ENCODE results near the gene C16orf95.
A peak's percentile ranks its signal among the peaks of the same experiment; 100 is the strongest.
"Not testable (repeated sequence)": the region's sequence is repeated elsewhere in the genome, so short reads cannot be mapped to it uniquely, and the experiment has no call there.

The C16orf95 gene

DNA sequence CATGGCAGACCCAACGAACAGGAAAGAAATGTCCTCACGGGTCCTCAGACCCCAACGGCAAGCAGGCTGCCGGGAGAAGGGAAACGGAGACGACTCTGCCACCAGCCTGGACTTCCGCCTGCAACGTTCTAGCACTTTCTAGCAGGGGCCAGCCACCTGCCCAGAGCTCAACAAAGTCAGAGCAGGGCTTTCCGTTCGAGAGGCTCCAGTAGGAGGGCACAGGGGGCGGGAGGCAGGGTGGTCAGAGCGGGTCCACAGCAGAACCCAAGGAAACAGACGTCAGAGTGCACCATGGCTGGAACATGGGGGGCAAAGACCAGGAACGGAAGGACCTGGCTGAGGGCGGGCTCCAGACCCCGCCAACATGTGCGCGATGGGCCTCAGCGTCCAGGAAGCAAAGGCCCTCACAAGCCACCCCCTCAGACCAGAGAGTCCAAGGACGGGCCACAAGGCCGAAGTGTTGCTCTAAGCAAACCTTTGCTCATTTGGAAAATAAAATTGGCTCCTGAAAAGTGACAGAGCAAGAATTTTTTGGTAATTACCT, 29.4 kb upstream of the C16orf95 start:
- DNase-seq (ENCODE audit: low read depth in 3 of 3, low spot score in 1 of 3) = no peak

DNA sequence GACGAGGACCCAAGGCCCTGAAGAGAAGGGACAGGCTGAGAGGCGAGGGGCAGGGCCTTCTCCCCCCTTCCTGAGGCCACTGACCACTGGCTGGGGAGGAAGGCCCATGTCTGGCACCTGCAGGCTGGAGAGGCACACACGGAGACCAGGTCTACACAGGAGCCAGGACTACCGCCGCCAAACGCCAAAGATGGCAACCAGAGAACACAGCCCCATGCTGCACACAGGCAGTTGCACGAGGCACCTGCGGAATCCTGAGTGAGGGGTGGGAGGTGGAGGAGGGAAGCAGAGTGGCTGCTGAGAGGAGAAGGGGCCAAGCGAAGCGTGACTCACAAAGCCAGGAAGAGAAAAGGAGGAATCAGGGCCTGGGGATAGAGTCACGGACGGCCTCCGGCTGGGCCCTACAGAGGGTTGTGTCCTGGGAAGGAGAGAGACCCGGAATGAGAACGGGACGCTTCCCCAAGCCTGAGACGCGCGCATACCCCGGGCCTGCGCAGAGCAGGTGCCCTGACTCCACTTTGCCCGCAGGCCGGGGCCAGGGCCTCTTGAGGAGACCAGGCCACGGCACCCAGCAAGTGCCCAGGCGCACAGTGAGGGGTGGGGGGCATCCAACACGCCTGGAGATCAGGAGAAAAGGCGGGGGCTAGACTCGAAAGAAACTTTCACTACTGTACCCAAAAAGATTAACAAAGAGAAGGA, 28.7 kb upstream of the C16orf95 start:
- no peak for DNase-seq (ENCODE audit: low read depth in 3 of 3, low spot score in 1 of 3)

DNA sequence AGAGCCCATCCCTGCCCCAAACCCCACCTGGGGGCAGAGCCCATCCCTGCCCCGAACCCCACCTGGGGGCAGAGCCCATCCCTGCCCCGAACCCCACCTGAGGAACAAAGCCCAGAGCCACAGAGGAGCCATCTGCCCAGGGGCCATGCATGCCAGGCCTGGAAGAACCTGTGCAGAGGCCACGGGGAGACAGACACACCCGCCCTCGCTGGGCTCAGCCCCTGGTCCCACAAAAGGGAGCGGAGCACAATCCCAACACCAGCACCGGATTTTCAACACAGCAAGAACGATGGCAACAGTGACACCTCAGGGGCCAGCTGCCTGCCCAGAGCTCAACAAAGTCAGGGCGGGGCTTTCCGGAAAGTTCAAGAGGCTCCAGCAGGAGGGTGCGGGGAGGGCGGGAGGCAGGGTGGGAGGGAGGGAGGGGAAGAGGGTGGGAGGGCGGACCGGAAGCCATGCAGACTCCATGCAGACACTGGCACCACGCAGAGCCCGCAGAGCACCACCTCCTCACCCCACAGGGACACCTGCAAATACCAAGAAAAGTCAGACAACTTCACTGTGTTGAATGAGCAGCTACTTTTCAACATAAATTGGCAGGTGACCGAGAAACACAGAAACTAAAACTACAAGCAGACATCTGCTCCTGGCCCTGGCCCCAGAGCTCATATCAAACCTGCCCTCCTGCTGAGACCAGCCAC, 27.9 kb upstream of the C16orf95 start:
- DNase-seq (ENCODE audit: low read depth in 3 of 3, low spot score in 1 of 3) = peak; percentile 14 to 27 (median 25)

DNA sequence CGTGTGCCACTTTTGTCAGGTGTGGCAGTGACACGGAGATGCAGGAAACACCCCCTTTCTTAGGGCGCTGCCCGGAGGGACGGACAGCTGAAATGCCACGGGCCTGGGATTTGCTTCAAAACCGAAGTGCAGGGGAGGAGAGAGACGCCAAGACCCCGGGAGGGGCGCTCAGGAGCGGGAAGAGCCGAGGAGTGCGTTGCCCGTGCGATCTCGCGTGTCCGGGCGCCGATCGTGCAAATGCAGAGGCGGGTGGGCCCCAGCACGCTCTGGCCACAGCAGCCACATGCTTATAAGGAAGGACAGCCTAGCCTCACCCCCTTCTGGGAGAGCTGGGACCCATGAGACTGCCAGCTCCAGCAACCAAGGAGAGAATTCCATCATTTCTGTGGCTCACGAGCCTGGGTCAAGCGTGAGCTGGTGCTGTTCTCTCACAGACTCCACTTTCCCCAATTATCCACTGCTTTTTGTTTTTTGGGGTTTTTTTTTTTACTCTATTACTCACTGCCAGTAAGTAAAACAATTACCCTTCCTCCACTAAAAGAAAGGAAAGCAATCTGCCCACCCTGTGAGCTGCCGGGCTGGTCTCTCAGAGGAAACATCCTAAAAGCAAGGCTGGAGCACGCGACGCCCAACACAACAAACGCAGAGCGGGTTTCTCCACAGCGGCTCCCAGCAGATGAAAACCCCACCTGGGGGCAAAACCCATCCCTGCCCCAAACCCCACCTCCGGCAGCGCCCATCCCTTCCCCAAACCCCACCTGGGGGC, 27.2 kb upstream of the C16orf95 start:
- DNase-seq (ENCODE audit: low read depth in 3 of 3, low spot score in 1 of 3) = no peak

DNA sequence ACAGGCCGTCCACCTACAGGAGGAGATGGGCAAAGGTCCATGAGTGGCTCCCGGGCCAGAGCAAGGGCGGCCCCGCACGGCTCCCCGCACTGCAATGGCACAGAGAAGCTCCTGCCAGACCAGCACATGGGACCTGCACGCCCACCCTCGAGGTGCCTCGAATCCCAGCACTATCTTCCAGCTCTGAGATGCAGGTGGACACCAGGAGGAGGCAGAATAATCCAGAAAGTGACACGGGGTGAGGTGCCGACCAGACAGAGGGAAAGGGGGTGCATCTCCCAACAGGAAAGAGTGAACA, 26.5 kb upstream of the C16orf95 start:
- no peak for DNase-seq (ENCODE audit: low read depth in 3 of 3, low spot score in 1 of 3)

DNA sequence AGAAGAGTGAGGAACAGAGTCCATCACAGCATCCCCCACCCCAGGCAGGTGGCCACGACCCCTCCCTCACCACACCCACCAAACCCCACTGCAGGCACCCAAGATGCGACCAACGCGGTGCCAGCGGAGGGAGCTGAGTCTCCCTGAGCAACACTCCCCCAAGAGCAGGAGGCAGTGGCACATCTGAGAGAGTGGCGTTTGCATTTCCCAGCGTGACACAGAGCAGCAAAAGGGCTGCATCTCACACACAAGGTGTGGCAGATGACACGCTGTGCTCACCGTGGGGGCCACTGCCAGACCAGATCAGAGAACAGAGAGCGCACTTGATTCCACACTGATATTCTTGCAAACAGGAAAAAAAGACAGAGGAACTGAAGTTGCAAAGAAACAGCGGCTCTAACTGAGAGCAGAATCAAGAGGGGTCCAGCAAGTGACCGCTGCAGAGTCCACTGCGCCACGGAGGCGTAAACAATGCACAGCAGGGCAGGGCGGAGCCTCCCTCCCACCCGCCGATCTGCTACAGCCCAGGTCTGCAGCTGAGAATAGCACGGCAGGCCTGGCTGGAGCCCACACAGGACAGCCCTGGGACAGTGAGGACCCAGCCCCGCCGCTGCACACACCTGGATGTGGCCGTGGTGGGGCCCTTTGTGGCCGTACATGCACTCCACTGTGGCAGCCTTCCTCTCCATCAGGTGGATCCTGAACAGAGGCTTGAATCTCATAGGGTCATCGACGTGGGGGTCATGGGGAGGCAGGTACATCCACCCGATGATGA, 26.0 kb upstream of the C16orf95 start:
- no peak for DNase-seq (ENCODE audit: low read depth in 3 of 3, low spot score in 1 of 3)

DNA sequence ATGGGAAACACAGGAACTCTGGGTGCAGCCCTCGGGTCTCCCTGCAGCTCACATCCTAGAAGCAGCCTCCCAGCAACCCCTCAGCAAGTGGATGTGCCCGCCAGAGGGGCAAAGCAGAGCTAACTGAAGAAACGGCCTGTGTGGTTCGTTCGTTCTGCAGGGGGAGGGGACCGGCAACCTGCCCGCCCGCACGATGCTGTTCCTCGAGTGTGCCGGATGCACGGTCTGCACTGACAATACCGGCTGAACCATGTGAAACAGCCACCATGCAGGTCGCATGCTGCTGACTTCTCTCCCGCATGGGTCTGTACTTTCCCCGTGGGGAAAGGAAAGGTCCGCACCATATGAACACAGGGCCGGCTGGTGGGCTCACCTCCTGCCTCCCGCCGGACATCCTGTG, 25.3 kb upstream of the C16orf95 start:
- no peak for DNase-seq (ENCODE audit: low read depth in 3 of 3, low spot score in 1 of 3)

DNA sequence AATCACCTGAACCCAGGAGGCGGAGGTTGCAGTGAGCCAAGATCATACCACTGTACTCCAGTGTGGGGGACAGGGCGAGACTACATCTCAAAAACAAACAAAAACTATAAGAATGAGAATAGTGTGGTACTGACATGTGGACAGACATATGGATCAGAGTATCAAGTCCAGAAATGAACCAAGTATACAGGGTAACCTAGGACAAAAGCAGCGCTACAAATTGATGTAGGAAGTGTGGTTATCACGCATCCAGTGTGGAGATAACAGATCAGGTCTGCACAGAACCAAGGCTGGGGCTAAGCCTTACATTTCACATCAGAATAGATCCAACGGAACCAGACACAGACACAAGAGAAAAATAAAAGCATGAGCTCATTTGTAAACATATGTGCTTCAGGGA, 23.0 kb upstream of the C16orf95 start:
- DNase-seq (ENCODE audit: low read depth in 3 of 3, low spot score in 1 of 3) = no peak

DNA sequence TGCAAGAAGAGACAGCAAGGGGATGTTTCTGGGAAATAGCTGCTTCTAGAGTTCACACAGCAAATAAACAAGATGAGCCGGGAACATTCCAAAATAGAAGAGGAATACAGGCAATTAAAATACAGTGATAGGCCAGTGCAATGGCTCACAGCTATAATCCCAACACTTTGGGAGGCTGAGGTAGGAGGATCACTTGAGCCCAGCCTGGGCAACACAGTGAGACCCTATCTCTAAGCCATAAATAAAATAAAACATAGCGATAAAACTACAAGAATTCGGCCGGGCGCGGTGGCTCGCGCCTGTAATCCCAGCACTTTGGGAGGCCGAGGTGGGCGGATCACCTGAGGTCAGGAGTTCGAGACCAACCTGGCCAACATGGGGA, 22.5 kb upstream of the C16orf95 start:
- not testable (repeated sequence) for DNase-seq (ENCODE audit: low read depth in 3 of 3, low spot score in 1 of 3)

DNA sequence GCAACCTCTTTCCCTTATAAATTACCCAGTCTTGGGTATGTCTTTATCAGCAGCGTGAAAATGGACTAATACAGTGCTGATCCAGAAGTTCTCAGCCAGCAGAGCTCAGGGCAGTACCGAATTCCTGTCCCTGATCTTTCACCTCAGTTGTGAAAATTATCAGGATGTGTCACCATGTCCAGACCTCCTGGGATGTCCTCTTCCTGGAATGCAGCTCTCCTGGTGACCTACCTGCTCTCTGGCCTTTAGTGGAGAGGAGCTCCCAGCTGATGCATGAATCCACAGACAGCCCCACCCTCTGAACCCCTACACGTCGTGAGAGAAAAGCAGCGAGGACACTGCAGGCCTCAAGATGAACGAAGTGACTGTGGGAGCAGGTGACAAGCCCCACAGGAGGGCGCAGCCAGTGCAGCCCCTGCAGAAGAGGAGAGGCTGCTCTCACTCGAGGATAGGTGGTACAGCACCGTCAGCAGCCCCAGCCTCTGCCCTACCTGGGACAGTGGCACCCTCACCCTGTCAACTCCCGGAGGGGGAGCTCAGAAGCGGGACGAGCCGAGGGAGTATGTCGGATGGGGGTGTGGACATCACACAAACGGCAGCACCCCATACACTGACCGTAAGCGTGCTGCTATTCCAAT, 22.0 kb upstream of the C16orf95 start:
- no peak for DNase-seq (ENCODE audit: low read depth in 3 of 3, low spot score in 1 of 3)

DNA sequence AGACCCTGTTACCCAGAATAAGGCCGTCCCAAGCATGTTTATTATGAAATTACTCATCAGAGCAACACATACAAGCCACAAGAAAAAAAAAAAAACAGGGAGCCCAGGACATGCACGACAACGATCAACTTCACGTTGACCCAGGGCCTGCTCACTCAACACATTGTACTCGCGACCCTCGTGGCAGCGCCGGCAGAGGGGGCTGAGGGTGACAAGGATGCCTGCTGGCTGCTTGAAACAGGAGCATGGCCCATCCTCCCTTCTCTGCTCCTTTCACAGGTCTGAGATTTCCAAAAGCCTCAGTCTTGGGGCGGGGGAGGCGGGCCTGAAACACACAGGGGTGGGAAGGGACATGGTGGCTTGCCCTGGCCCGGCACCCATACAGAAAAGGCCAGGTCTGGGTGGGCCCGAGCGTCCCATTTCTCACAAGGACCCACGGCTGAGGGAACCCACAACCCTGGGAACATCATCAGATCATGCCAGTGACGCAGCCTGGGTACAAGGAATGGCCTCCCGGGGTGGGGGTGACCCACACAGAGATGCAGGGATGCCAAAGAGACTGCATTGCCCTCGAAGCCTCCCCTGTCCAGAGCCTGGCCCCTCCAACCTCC, 21.1 kb upstream of the C16orf95 start:
- no peak for DNase-seq (ENCODE audit: low read depth in 3 of 3, low spot score in 1 of 3)

DNA sequence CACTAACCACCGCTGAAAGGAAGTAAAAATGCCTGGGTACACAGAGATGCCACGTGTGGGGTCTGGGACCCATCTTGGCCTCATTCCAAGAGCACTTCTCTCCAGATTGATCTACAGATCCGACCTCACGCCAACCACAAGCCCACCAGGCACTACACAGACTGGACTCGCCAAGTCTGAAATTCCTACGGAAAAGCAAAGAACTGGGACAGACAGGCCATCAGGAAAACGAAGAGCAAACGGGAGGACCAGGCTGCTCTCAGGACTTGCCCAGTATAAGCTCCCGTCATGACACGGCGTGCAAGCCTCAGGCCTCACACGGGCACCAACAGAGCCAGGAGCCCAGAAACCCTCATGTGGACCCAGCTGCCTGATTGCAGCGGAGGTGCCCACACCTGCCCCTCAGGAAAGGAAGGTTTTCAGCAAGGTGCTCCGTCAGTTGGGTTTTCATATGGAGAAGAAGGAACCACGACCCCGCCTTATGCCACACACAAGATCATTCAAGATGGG, 20.1 kb upstream of the C16orf95 start:
- no peak for DNase-seq (ENCODE audit: low read depth in 3 of 3, low spot score in 1 of 3)

DNA sequence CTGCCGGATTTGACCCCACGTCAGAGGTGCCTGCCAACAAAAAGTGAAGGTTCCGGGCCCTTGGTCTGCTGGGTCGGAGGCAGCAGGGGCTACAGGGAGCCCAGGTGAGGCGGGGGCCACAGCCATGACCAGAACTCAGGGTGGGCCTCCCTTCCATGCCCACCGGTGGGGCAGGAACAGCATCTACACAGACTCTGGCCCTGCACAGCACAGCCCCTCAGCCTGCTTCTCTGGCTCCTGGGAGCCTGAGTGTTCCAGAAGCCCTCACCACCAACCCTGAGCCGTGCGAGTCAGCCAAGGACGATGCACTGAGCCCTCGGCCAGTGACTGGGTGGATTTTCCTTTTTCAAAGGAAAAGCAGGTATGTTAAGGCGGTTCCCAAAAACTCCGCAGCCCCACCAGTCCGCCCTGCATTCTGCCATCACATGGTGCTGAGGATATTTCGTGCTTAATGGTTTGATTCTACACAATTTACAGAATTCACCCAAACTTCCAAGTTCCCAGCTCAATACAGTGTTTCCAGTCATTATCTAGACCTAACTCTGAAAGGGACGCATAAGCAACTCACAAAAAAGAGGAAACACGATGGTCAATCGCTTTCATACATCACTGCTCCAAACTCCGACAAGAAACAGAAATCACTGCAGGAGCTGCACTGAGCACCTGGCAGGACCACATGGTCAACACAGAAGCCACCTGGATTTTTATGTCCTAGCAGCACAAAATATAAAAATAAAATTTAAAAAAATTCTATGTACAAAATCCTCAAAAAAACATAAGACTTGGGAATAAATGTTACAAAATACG, 19.4 kb upstream of the C16orf95 start:
- DNase-seq (ENCODE audit: low read depth in 3 of 3, low spot score in 1 of 3) = no peak

DNA sequence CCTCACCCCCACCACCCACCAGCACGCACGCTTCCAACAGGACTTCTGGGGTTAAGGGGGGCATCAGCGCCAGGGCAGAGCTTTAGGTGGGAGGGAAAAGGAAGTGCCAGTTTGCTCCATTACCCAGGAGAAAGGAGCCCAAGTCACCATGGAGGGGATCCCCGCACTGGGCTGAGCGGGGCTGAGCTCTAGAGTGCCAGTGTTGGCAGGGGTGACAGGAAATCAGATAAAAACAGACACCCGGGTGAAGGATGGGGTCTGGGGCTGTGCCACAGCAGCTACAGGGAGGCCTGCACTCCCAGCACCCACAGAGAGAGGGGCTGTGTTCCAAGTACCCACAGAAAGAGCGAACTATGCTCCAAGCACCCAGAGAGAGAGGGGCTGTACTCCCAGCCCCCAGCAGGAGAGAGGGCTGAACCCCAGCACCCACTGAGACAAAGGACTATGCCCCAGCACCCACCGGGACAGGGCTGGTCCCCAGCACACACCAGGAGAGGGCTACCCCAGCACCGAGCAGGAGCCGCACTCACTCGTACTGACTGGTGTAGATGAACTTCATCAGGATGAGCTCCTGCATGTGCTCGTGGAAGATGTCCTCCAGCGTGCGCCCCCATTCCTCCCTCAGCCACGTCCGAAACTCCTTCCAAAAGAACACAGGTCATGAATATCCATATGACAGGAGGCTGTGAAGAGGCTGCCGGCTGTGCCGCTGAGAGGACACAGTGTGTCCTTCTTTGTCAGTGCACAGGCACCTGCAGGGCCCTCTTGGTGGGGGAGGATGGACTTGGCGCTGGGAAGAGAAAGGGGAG, 18.6 kb upstream of the C16orf95 start:
- DNase-seq (ENCODE audit: low read depth in 3 of 3, low spot score in 1 of 3) = no peak

DNA sequence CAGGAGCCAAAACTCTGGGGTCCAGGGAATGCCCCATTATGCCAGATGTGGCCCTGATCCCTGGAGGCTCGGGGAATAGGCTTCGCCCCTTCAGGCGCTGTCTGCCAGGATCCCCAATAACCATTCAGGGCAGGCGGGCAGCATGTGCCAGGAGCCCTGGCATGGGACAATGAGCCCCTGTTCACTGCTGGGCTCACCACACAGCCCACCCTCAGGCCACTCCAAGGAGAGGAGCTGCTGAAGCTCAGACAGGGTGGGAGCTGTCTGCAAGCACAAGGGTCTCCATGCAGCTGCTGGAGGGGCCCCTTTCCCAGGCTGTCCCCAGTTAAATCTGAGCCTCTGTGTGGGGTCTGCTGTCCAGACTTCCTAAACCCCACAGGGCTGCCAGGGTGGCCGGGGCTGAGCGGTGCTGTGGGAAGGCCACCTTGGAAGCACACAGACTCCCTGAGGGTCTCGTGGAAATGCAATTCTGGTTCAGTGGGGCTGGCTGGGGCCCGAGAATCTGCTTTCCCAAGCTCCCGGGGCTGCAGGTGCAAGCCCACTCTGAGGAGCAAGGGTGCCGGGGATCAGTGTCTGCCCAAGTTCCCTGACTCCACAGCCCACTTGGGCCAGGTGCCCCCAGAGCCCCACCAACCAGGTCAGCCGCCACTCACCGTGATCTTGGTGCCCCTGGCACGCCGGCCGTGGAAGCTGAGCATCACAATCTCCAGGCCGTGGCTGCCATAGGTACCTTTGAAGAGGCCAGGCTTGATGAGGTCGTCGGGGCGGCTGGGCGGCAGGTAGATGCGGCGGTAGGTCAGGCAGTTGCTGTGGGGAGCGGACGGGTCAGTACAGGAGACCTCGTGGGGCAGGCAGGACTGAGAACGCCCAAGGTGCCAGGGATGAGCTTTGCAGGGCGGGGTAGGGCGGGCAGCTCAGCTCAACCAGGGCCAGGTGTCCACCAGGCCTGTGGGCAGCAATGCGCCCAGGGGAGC, 17.7 kb upstream of the C16orf95 start:
- DNase-seq (ENCODE audit: low read depth in 3 of 3, low spot score in 1 of 3) = no peak

DNA sequence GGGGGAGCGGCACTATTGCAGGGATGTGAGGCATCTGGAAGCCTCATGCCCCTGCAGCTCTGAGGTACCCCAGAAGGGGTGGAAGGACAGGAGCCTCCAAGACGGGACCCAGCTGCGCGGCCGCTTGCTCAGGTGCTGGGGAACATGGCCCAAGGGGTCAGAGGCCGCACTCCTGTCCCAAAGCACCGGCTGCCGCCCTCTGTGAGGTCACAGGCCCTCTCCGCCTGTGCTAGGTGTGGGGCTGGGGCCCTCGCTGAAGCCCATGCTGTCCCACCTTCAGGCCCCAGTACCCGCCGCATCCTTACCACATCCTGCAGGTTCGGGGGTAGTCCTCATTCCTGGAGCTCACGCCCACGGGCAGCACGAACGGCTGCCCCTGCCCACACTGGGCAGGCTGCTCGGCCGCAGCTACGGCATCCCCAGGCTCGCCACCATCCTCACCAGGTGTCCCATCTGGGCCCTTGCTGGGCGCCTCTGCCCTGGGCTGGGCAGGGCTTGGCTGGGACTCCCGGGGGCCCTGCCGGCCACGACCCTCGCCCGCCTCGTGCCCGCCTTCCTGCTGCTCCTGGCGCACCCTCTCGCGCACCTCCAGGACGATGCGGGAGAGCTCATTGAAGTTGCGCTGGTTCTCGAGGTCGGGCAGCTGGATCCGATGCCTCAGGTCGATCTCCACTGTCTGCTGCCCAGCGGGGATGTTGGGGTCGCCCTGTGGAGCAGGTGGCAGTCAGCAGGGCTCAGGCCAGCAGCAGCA, 16.6 kb upstream of the C16orf95 start:
- no peak for DNase-seq (ENCODE audit: low read depth in 3 of 3, low spot score in 1 of 3)

DNA sequence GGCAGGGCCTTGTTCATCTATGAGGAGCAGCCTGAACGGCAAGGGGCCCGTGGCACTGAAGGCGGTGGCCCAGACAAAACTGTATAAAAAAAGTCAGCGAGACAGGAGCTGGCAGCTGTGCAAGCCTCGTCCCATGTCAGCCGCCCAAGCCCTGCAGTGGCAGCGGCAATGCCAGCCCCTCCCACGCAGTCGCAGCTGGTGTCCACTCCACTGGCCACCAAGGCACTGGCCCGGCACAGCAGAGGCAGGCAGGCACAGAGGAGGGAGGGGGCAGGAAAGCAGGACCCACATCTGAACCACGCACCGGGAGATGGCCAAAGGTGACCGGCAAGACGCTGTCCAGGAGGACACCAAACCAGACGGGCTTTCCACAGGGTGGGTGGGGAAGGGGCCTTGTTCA, 15.9 kb upstream of the C16orf95 start:
- no peak for DNase-seq (ENCODE audit: low read depth in 3 of 3, low spot score in 1 of 3)
